OCI-LY1 (cell line): Measurements from ENCODE around the gene BZW1.

ENCODE experiments used
- H2AFZ ChIP-seq: fragments of 200-600 bp; sonication (generic), shearing (Covaris generic); 2 replicates; pipeline ENCODE4 v1.6.0; 2014; ENCODE audit warnings: antibody characterized with exemption, mild to moderate bottlenecking, low read length
- H3F3A ChIP-seq: fragments of 200-600 bp; sonication (generic), shearing (Covaris generic); 2 replicates; pipeline ENCODE4 v1.6.0; 2014; ENCODE audit warnings: mild to moderate bottlenecking, antibody characterized with exemption, low read length, moderate library complexity; ENCODE audit not compliant: insufficient read depth
- H3K27ac ChIP-seq: fragments of 200-600 bp; sonication (generic); 2 replicates; pipeline ENCODE4 v1.5.1; 2014; ENCODE audit warnings: low read length, mixed run types, mild to moderate bottlenecking, low read depth; ENCODE audit not compliant: poor library complexity, severe bottlenecking
- H3K27me3 ChIP-seq: fragments of 200-600 bp; sonication (generic); 2 replicates; pipeline ENCODE4 v1.6.0; 2014; ENCODE audit warnings: antibody characterized with exemption, mild to moderate bottlenecking, low read length, moderate library complexity; ENCODE audit not compliant: insufficient read depth
- H3K36me3 ChIP-seq: fragments of 200-600 bp; sonication (generic); 2 replicates; pipeline ENCODE4 v1.6.1; 2014; ENCODE audit warnings: mild to moderate bottlenecking, antibody characterized with exemption, low read length, moderate library complexity, mixed read lengths; ENCODE audit not compliant: insufficient read depth
- H3K4me1 ChIP-seq: fragments of 200-600 bp; sonication (generic); 2 replicates; pipeline ENCODE4 v1.5.1; 2014; ENCODE audit warnings: mild to moderate bottlenecking, low read length, moderate library complexity; ENCODE audit not compliant: insufficient read depth, severe bottlenecking
- H3K4me2 ChIP-seq: fragments of 200-600 bp; sonication (generic), shearing (Covaris generic); 2 replicates; pipeline ENCODE4 v1.6.1; 2014; ENCODE audit warnings: low read length
- H3K4me3 ChIP-seq: fragments of 200-600 bp; sonication (generic); 2 replicates; pipeline ENCODE4 v1.5.1; 2014; ENCODE audit warnings: low read length, low read depth, mild to moderate bottlenecking, mixed read lengths; ENCODE audit not compliant: poor library complexity, severe bottlenecking
- H3K79me2 ChIP-seq: fragments of 200-600 bp; shearing (Covaris generic); 2 replicates; pipeline ENCODE4 v1.6.1; 2016; ENCODE audit warnings: mixed run types, low read length, mixed read lengths; ENCODE audit not compliant: insufficient read depth
- H3K9ac ChIP-seq: fragments of 200-600 bp; sonication (generic), shearing (Covaris generic); 2 replicates; pipeline ENCODE4 v1.6.1; 2014; ENCODE audit warnings: mild to moderate bottlenecking, low read length, mixed read lengths
- H3K9me2 ChIP-seq: fragments of 200-600 bp; sonication (generic), shearing (Covaris generic); 2 replicates; pipeline ENCODE4 v1.6.1; 2014; ENCODE audit warnings: low read depth, mild to moderate bottlenecking, low read length, mixed read lengths
- H3K9me3 ChIP-seq: fragments of 200-600 bp; shearing (Covaris generic); 2 replicates; pipeline ENCODE4 v1.6.1; 2014; ENCODE audit warnings: low read length, mixed read lengths
- H4K20me1 ChIP-seq: fragments of 200-600 bp; sonication (generic), shearing (Covaris generic); 2 replicates; pipeline ENCODE4 v1.6.0; 2016; ENCODE audit warnings: mild to moderate bottlenecking, low read length; ENCODE audit not compliant: insufficient read depth
- CTCF ChIP-seq: fragments of 200-600 bp; sonication (generic), shearing (Covaris generic); IDR thresholded peaks from 2 replicates; pipeline ENCODE4 v1.5.1; 2017; ENCODE audit warnings: mild to moderate bottlenecking, antibody characterized with exemption, low read length, moderate library complexity, mixed read lengths
- EZH2 ChIP-seq: fragments of 200-600 bp; sonication (generic), shearing (Covaris generic); IDR thresholded peaks from 2 replicates; pipeline ENCODE4 v1.8.0; 2017; ENCODE audit warnings: borderline replicate concordance, mixed run types, mild to moderate bottlenecking, antibody characterized with exemption, low read length, moderate library complexity, mixed read lengths

BZW1 gene

GRCh38 chr2:200765139-200765951 lies 46.4 kb upstream of the BZW1 start:
- no peaks in the 10 kb centered on the region for H3K79me2 ChIP-seq
- no peaks in the 10 kb centered on the region for H3K36me3 ChIP-seq
- no peaks in the 10 kb centered on the region for H3F3A ChIP-seq
- TF ChIP-seq CTCF (no peak), EZH2 (no peak)
- no peaks in the 10 kb centered on the region for H4K20me1 ChIP-seq
- no peaks in the 10 kb centered on the region for H3K9me3 ChIP-seq
- H2AFZ ChIP-seq, result no peak overlapping the region
- no peak overlapping the region for H3K4me2 ChIP-seq
- H3K4me1 ChIP-seq, result no peaks in the 10 kb centered on the region
- H3K27ac ChIP-seq, result no peak overlapping the region
- peaks cover 6% of the 10 kb centered on the region; the same call in 1 of the 2 replicates for H3K27me3 ChIP-seq
- no peak overlapping the region for H3K4me3 ChIP-seq
- no peaks in the 10 kb centered on the region for H3K9me2 ChIP-seq
- H3K9ac ChIP-seq, result no peak overlapping the region

GRCh38 chr2:200765995-200766660 lies 45.6 kb upstream of the BZW1 start:
- H3K4me3 ChIP-seq, result no peak overlapping the region
- H3K79me2 ChIP-seq, result no peaks in the 10 kb centered on the region
- H3K4me1 ChIP-seq, result no peaks in the 10 kb centered on the region
- H3K4me2 ChIP-seq, result no peak overlapping the region
- H3K27me3 ChIP-seq, result peaks cover 6% of the 10 kb centered on the region; the same call in 1 of the 2 replicates
- H3F3A ChIP-seq, result no peaks in the 10 kb centered on the region
- no peaks in the 10 kb centered on the region for H4K20me1 ChIP-seq
- H3K9ac ChIP-seq, result no peak overlapping the region
- no peaks in the 10 kb centered on the region for H3K36me3 ChIP-seq
- no peak for TF ChIP-seq CTCF
- no peak for TF ChIP-seq EZH2
- no peak overlapping the region for H2AFZ ChIP-seq
- no peaks in the 10 kb centered on the region for H3K9me3 ChIP-seq
- no peak overlapping the region for H3K27ac ChIP-seq
- H3K9me2 ChIP-seq, result no peaks in the 10 kb centered on the region

GRCh38 chr2:200767111-200767885 lies 44.4 kb upstream of the BZW1 start:
- Histone ChIP-seq H2AFZ (no peak overlapping the region), H4K20me1 (no peaks in the 10 kb centered on the region), H3K4me1 (no peaks in the 10 kb centered on the region), H3K4me3 (no peak overlapping the region), H3K79me2 (no peaks in the 10 kb centered on the region), H3K27ac (no peak overlapping the region), H3K4me2 (no peak overlapping the region), H3K36me3 (no peaks in the 10 kb centered on the region), H3K9ac (no peak overlapping the region), H3K9me3 (no peaks in the 10 kb centered on the region), H3K9me2 (no peaks in the 10 kb centered on the region), H3F3A (no peaks in the 10 kb centered on the region), H3K27me3 (peaks cover 6% of the 10 kb centered on the region; the same call in 1 of the 2 replicates)
- TF ChIP-seq CTCF (no peak), EZH2 (no peak)
